Lower lobe of right lung (tissue), 2 donors: ENCODE measurements around the gene KCND1. TPM values are rescaled to one million over a fixed set of nuclear protein-coding genes. Genes with fewer than 3 reads are reported as not detected.

ENCODE experiments used
- ATAC-seq, 2 donors: fragments of 200-7000 bp; cut with Tn5 transposase; one replicate each; pipeline ENCODE4 v1.9.1; 2020 to 2022; ENCODE audit warnings: mild to moderate bottlenecking in 2 of 2, moderate library complexity in 2 of 2
- DNase-seq: peaks from one replicate; pipeline ENCODE4 v3.0.0-alpha.2; 2020
- H3K27ac ChIP-seq: fragments of 200-600 bp; one replicate; pipeline ENCODE4 v1.8.0; 2022
- H3K27me3 ChIP-seq: fragments of 200-600 bp; one replicate; pipeline ENCODE4 v1.8.0; 2022; ENCODE audit warnings: low read depth
- H3K36me3 ChIP-seq: fragments of 200-600 bp; one replicate; pipeline ENCODE4 v1.8.0; 2022; ENCODE audit warnings: mild to moderate bottlenecking
- H3K4me1 ChIP-seq: fragments of 200-600 bp; one replicate; pipeline ENCODE4 v1.8.0; 2022
- H3K4me3 ChIP-seq: fragments of 200-600 bp; one replicate; pipeline ENCODE4 v1.8.0; 2022; ENCODE audit warnings: mild to moderate bottlenecking
- H3K9me3 ChIP-seq: fragments of 200-600 bp; one replicate; pipeline ENCODE4 v1.8.0; 2022
- intact Hi-C: fragments of 100-400 bp; cut with DNase I; formaldehyde crosslinking; loops from one replicate; pipeline ENCODE4 v1.11.0; 2022
- total RNA-seq: library from RNA; stranded (reverse); fragmentation: NEBNext Ultra II Directional; extraction: Animal tissue kit (Norgen Biotek cat#: 25700); gene quantifications from one replicate; pipeline ENCODE4 v1.2.1, GENCODE V29; 2021
- TF ChIP-seq, protein P1 (sequence below): fragments of 200-600 bp; IDR thresholded peaks from one replicate; pipeline ENCODE4 v1.8.0; 2022; ENCODE audit warnings: antibody characterized with exemption, mild to moderate bottlenecking
- donor health status: DM: no; HTN: yes; CAD: no; lungs with severe emphysema.

KCND1 gene
- total RNA-seq, 1 donor from 2014 or later, result 1.8 TPM

DNA sequence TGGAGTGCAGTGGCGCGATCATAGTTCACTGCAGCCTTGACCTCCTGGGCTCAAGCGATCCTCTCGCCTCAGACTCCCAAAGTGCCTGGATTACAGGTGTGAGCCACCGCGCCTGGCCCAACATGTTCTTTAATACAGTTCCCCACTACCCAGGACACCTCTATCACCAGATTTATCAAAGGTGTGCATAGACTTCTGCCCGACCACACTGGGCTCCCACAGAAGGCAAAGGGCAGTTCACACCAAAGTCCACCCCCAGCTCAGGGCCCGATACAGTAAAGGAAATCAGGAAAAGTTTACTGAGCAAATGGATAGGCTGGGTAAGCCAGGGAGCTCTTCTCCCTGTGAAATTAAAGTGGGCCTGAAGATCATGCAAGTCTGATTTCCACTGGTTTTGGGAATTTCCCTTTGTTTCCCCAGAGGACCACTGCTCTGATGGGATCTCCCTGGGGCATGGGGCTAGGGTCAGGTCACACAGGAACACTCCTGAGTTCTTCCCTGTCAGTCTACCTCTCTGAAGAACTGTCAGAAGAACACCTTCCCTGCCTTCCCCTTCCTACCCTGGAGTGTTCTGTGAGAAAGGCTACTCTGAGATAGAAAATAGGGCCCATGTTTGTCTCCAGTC is 35.1 kb downstream of the KCND1 start:
- TF ChIP-seq, protein P1, sequence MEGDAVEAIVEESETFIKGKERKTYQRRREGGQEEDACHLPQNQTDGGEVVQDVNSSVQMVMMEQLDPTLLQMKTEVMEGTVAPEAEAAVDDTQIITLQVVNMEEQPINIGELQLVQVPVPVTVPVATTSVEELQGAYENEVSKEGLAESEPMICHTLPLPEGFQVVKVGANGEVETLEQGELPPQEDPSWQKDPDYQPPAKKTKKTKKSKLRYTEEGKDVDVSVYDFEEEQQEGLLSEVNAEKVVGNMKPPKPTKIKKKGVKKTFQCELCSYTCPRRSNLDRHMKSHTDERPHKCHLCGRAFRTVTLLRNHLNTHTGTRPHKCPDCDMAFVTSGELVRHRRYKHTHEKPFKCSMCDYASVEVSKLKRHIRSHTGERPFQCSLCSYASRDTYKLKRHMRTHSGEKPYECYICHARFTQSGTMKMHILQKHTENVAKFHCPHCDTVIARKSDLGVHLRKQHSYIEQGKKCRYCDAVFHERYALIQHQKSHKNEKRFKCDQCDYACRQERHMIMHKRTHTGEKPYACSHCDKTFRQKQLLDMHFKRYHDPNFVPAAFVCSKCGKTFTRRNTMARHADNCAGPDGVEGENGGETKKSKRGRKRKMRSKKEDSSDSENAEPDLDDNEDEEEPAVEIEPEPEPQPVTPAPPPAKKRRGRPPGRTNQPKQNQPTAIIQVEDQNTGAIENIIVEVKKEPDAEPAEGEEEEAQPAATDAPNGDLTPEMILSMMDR, result no peak
- peak in 1 of 2 donors; percentile 30 for ATAC-seq
- intact Hi-C loops, result no loop called here
- Histone ChIP-seq H3K4me3 (no peak overlapping the region), H3K27me3 (no peaks in the 10 kb centered on the region), H3K36me3 (peaks cover 38% of the 10 kb centered on the region), H3K9me3 (no peaks in the 10 kb centered on the region), H3K4me1 (peaks cover 34% of the 10 kb centered on the region), H3K27ac (peak overlapping the region; percentile 78)
- no peak for DNase-seq

DNA sequence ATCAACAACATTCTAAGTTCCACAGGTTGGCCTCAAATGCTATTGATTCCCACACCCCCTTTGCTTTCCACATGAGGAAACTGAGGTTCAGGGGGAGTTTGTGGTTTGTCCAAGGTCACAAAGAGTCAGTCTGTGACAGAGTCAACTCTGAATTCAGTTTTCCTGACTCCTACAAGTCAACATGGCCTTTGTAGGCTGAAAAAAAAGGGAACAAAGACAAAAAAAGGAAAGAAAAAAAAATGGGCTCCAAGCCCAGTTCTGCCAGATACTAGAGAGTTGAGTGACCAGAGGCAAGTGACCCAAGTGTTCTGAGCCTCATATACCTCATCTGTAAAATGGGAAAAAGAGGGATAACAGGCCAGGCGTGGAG is 36.4 kb downstream of the KCND1 start:
- Histone ChIP-seq H3K4me1 (peaks cover 28% of the 10 kb centered on the region), H3K4me3 (no peak overlapping the region), H3K9me3 (no peaks in the 10 kb centered on the region), H3K27me3 (no peaks in the 10 kb centered on the region), H3K36me3 (peaks cover 44% of the 10 kb centered on the region), H3K27ac (no peak overlapping the region)
- intact Hi-C loops, result no loop called here
- TF ChIP-seq, protein P1, result no peak
- DNase-seq (no peak), ATAC-seq (no peak)

DNA sequence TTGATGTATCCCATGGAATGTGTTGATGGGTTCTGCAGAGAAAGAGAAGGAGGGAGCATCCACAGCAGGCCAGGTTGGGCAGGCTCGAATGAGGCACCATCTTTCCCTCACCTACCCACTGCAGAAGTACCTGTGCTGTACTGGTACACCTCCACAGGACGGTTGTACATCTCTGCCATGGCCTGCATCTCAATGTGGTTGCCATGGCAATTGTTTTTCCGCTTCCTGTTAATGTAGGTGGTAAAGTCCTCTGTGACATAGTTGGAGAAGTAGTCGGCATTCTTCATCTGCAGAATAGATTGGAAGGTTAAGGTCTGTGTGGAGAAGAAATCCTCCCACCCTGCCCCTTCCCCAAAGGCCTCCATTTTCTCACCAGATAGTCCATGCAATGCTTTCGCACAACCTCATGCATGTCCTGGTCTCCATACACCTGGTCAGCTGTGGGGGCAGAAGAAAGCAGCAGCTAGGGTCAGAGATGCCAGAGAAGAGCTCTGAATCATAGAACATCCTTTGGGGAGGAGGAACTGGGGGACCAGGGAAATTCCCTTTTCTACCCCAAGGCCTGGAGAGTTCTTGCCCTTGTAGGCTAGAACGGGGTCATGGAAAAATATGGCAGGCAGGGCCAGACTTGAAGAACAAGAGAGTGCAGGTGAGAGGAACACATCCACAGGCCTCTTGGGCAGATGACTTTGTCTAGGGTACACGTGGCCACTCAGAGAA is 36.9 kb downstream of the KCND1 start:
- H3K4me1 ChIP-seq, result peaks cover 25% of the 10 kb centered on the region
- peaks cover 47% of the 10 kb centered on the region for H3K36me3 ChIP-seq
- no peaks in the 10 kb centered on the region for H3K27me3 ChIP-seq
- ATAC-seq (no peak), DNase-seq (no peak)
- H3K9me3 ChIP-seq, result no peaks in the 10 kb centered on the region
- no peak overlapping the region for H3K4me3 ChIP-seq
- intact Hi-C loops, result no loop called here
- TF ChIP-seq, protein P1, result no peak
- H3K27ac ChIP-seq, result no peak overlapping the region

DNA sequence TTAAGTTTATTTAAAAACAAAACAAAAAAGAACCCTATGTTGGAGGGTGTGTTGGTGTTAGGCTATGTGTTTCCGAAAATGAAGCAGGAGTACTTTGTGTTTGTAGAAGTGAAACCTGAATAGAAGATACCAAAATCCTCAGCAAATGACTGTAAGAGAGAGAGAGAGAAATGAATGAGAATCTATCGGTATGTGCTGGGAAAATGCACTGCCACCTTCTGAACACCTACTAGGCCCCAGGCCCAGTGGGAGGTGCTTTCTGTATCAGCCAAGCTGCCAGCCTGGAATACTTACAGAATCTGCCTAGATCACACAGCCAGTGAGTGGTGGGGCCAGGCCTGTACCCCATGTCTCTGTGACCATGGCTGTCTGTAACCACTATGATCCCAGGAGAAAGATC is 37.9 kb downstream of the KCND1 start:
- no peak for DNase-seq
- Histone ChIP-seq H3K27ac (no peak overlapping the region), H3K27me3 (no peaks in the 10 kb centered on the region), H3K9me3 (no peaks in the 10 kb centered on the region), H3K4me1 (peaks cover 25% of the 10 kb centered on the region), H3K4me3 (no peak overlapping the region), H3K36me3 (peaks cover 50% of the 10 kb centered on the region)
- intact Hi-C loops, result no loop called here
- no peak for ATAC-seq
- TF ChIP-seq, protein P1, result no peak

DNA sequence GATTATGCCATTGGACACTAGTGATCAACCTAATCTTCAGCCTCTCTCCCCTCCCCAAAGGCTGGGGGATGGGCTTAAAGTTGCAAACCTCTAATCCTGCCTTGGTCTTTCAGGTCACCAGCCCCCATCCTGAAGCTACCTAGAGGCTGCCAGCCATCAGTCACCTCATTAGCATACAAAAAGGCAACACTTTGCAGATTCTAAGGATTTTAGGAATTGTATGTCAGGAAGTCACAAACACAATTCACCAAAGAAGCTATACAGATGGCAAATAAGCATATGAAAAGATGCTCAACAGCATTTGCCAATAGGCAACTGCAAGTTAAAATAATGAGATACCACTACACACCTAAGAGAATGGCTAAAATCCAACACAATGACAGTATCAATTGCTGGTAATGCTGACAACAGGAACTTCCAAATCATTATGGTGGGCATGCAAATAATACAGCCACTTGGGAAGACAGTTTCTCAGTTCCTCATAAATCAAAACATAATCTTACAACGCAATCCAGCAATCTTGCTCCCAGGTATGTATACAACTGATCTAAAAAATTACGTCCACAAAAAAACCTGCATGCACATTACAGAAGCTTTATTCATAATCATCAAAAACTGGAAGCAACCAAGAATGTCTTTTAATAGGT is 43.8 kb downstream of the KCND1 start:
- no peak overlapping the region for H3K27ac ChIP-seq
- DNase-seq, result no peak
- TF ChIP-seq, protein P1, result no peak
- no peaks in the 10 kb centered on the region for H3K4me1 ChIP-seq
- intact Hi-C loops, result no loop called here
- no peaks in the 10 kb centered on the region for H3K9me3 ChIP-seq
- no peak overlapping the region for H3K4me3 ChIP-seq
- H3K36me3 ChIP-seq, result peaks cover 55% of the 10 kb centered on the region
- no peak for ATAC-seq
- H3K27me3 ChIP-seq, result no peaks in the 10 kb centered on the region
